ENCODE data around the gene SAXO1.

GRCh38 chr9:18887546-18887945, 145.5 kb downstream of the SAXO1 start:
- TF ChIP-seq CTCF (IDR thresholded peaks at IDR 0.05; ENCODE audit: poor library complexity) (no peak), EZH2 (IDR thresholded peaks at IDR 0.05; ENCODE audit: borderline replicate concordance) (no peak), EZH2phosphoT487 (IDR thresholded peaks at IDR 0.05; ENCODE audit: low read depth, severe bottlenecking, unreplicated experiment) (no peak)
